ENCODE measurements around the gene MEGF8. TPM values are rescaled to one million over a fixed set of nuclear protein-coding genes. Genes with fewer than 3 reads are reported as not detected.

The MEGF8 gene
- total and polyA plus RNA-seq, 2 of the 8 experiments (the other 6 are each of a cell fraction or from before 2014, with no cell fraction given) = 13.0 to 23.7 TPM

GRCh38 chr19:42277821-42278451, 47.5 kb upstream of the MEGF8 start (continued):
- TF ChIP-seq, protein P1, sequence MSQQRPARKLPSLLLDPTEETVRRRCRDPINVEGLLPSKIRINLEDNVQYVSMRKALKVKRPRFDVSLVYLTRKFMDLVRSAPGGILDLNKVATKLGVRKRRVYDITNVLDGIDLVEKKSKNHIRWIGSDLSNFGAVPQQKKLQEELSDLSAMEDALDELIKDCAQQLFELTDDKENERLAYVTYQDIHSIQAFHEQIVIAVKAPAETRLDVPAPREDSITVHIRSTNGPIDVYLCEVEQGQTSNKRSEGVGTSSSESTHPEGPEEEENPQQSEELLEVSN (IDR thresholded peaks at IDR 0.05) = no peak
- TF ChIP-seq JUN (IDR thresholded peaks at IDR 0.05; ENCODE audit: low read depth, low read length) (no peak), SRF (IDR thresholded peaks at IDR 0.05; ENCODE audit: low read depth, low read length) (no peak), BCL11A (IDR thresholded peaks at IDR 0.05; ENCODE audit: low read depth in 2 of 2, low read length in 2 of 2) (no peak), BACH1 (IDR thresholded peaks at IDR 0.05; ENCODE audit: low read length) (no peak), POLR2AphosphoS5 (IDR thresholded peaks at IDR 0.05; ENCODE audit: low read depth, low read length) (no peak)
